ENCODE measurements around the gene GPR35.

Gene GPR35

GRCh38 chr2:240588669-240589068, 36.6 kb upstream of the GPR35 start:
- no peak for DNase-seq (ENCODE audit: extremely low read depth in 1 of 2, low read depth in 1 of 2)

GRCh38 chr2:240589375-240589774, 35.9 kb upstream of the GPR35 start:
- DNase-seq (ENCODE audit: extremely low read depth in 1 of 2, low read depth in 1 of 2): no peak

- no peak for DNase-seq (ENCODE audit: extremely low read depth in 1 of 2, low read depth in 1 of 2)
Measured at GRCh38 chr2:240589850-240590525, 35.3 kb upstream of the GPR35 start.

GRCh38 chr2:240590681-240591111, 34.6 kb upstream of the GPR35 start:
- no peak for DNase-seq (ENCODE audit: extremely low read depth in 1 of 2, low read depth in 1 of 2)

- no peak for DNase-seq (ENCODE audit: extremely low read depth in 1 of 2, low read depth in 1 of 2)
Measured at GRCh38 chr2:240591226-240591625, 34.1 kb upstream of the GPR35 start.

- DNase-seq (ENCODE audit: extremely low read depth in 1 of 2, low read depth in 1 of 2): no peak
Measured at GRCh38 chr2:240591784-240592183, 33.5 kb upstream of the GPR35 start.

GRCh38 chr2:240593026-240593702, 32.1 kb upstream of the GPR35 start:
- no peak for DNase-seq (ENCODE audit: extremely low read depth in 1 of 2, low read depth in 1 of 2)

GRCh38 chr2:240593703-240594451, 31.4 kb upstream of the GPR35 start:
- DNase-seq (ENCODE audit: extremely low read depth in 1 of 2, low read depth in 1 of 2): no peak

- DNase-seq (ENCODE audit: extremely low read depth in 1 of 2, low read depth in 1 of 2): no peak
Measured at GRCh38 chr2:240594511-240595380, 30.5 kb upstream of the GPR35 start.

GRCh38 chr2:240595381-240596079, 29.8 kb upstream of the GPR35 start:
- DNase-seq (ENCODE audit: extremely low read depth in 1 of 2, low read depth in 1 of 2): no peak

- no peak for DNase-seq (ENCODE audit: extremely low read depth in 1 of 2, low read depth in 1 of 2)
Measured at GRCh38 chr2:240596080-240596460, 29.2 kb upstream of the GPR35 start.

GRCh38 chr2:240596491-240596931, 28.8 kb upstream of the GPR35 start:
- DNase-seq (ENCODE audit: extremely low read depth in 1 of 2, low read depth in 1 of 2): no peak

GRCh38 chr2:240597054-240597418, 28.2 kb upstream of the GPR35 start:
- no peak for DNase-seq (ENCODE audit: extremely low read depth in 1 of 2, low read depth in 1 of 2)

- no peak for DNase-seq (ENCODE audit: extremely low read depth in 1 of 2, low read depth in 1 of 2)
Measured at GRCh38 chr2:240597419-240598181, 27.7 kb upstream of the GPR35 start.

- no peak for DNase-seq (ENCODE audit: extremely low read depth in 1 of 2, low read depth in 1 of 2)
Measured at GRCh38 chr2:240598311-240598911, 26.9 kb upstream of the GPR35 start.

- DNase-seq (ENCODE audit: extremely low read depth in 1 of 2, low read depth in 1 of 2): no peak
Measured at GRCh38 chr2:240599141-240599583, 26.1 kb upstream of the GPR35 start.

GRCh38 chr2:240600451-240600961, 24.8 kb upstream of the GPR35 start:
- no peak for DNase-seq (ENCODE audit: extremely low read depth in 1 of 2, low read depth in 1 of 2)

- DNase-seq (ENCODE audit: extremely low read depth in 1 of 2, low read depth in 1 of 2): no peak
Measured at GRCh38 chr2:240601061-240601830, 24.0 kb upstream of the GPR35 start.
